ENCODE data around the gene CDH12.

GRCh38 chr5:22063717-22064116, 789.4 kb downstream of the CDH12 start:
- TF ChIP-seq, protein P1, sequence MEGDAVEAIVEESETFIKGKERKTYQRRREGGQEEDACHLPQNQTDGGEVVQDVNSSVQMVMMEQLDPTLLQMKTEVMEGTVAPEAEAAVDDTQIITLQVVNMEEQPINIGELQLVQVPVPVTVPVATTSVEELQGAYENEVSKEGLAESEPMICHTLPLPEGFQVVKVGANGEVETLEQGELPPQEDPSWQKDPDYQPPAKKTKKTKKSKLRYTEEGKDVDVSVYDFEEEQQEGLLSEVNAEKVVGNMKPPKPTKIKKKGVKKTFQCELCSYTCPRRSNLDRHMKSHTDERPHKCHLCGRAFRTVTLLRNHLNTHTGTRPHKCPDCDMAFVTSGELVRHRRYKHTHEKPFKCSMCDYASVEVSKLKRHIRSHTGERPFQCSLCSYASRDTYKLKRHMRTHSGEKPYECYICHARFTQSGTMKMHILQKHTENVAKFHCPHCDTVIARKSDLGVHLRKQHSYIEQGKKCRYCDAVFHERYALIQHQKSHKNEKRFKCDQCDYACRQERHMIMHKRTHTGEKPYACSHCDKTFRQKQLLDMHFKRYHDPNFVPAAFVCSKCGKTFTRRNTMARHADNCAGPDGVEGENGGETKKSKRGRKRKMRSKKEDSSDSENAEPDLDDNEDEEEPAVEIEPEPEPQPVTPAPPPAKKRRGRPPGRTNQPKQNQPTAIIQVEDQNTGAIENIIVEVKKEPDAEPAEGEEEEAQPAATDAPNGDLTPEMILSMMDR (IDR thresholded peaks at IDR 0.05): no peak
- TF ChIP-seq, protein P2, sequence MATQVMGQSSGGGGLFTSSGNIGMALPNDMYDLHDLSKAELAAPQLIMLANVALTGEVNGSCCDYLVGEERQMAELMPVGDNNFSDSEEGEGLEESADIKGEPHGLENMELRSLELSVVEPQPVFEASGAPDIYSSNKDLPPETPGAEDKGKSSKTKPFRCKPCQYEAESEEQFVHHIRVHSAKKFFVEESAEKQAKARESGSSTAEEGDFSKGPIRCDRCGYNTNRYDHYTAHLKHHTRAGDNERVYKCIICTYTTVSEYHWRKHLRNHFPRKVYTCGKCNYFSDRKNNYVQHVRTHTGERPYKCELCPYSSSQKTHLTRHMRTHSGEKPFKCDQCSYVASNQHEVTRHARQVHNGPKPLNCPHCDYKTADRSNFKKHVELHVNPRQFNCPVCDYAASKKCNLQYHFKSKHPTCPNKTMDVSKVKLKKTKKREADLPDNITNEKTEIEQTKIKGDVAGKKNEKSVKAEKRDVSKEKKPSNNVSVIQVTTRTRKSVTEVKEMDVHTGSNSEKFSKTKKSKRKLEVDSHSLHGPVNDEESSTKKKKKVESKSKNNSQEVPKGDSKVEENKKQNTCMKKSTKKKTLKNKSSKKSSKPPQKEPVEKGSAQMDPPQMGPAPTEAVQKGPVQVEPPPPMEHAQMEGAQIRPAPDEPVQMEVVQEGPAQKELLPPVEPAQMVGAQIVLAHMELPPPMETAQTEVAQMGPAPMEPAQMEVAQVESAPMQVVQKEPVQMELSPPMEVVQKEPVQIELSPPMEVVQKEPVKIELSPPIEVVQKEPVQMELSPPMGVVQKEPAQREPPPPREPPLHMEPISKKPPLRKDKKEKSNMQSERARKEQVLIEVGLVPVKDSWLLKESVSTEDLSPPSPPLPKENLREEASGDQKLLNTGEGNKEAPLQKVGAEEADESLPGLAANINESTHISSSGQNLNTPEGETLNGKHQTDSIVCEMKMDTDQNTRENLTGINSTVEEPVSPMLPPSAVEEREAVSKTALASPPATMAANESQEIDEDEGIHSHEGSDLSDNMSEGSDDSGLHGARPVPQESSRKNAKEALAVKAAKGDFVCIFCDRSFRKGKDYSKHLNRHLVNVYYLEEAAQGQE (IDR thresholded peaks at IDR 0.05): no peak
- TF ChIP-seq ESRRA (IDR thresholded peaks at IDR 0.05; ENCODE audit: borderline replicate concordance, low read length) (no peak), RAD21 (conservative IDR thresholded peaks at IDR 0.05 in 1 of 2, IDR thresholded peaks at IDR 0.05 in 1 of 2) (no peak), JUNB (IDR thresholded peaks at IDR 0.05) (no peak), EHF (CRISPR knock-in tag; IDR thresholded peaks at IDR 0.05) (no peak), MYC (IDR thresholded peaks at IDR 0.05; ENCODE audit: borderline replicate concordance, low read length) (no peak), JUN (IDR thresholded peaks at IDR 0.05) (no peak)
